NK-92 (cell line): ENCODE data around the gene DCAF11.

Source experiments
- DNase-seq: peaks from one replicate; lab custom pipeline; 2025; ENCODE audit not compliant: unreplicated experiment; lab: John Stamatoyannopoulos, UW

Gene DCAF11

GRCh38 chr14:24137529-24138395, 23.2 kb downstream of the DCAF11 start:
- DNase-seq: no peak

GRCh38 chr14:24138396-24139271, 24.1 kb downstream of the DCAF11 start:
- no peak for DNase-seq

GRCh38 chr14:24139272-24139934, 24.8 kb downstream of the DCAF11 start:
- no peak for DNase-seq

- DNase-seq: peak; percentile 98
Measured at GRCh38 chr14:24141097-24141880, 26.7 kb downstream of the DCAF11 start, which contains the start of gene EMC9. Gene EMC9 (minus strand): TSS chr14:24141591. CDS start chr14:24141304, 287 bp downstream.

- no peak for DNase-seq
Measured at GRCh38 chr14:24143511-24143910, 28.9 kb downstream of the DCAF11 start.

GRCh38 chr14:24144451-24144850, 29.9 kb downstream of the DCAF11 start:
- no peak for DNase-seq

- DNase-seq: no peak
Measured at GRCh38 chr14:24145219-24145618, 30.6 kb downstream of the DCAF11 start.

GRCh38 chr14:24145690-24146452, 31.3 kb downstream of the DCAF11 start:
- DNase-seq: no peak

GRCh38 chr14:24146453-24146977, 31.9 kb downstream of the DCAF11 start, which contains the start of gene PSME2:
Gene PSME2 (minus strand): TSS chr14:24146610. CDS start chr14:24146581, 29 bp downstream.
- DNase-seq: peak; percentile 43

- DNase-seq: peak; percentile 92
Measured at GRCh38 chr14:24146978-24147760, 32.6 kb downstream of the DCAF11 start, which contains the start of gene RNF31. Gene RNF31 (plus strand): TSS chr14:24147498. CDS start chr14:24147699, 201 bp downstream.

- DNase-seq: no peak
Measured at GRCh38 chr14:24147761-24148428, 33.3 kb downstream of the DCAF11 start.

- no peak for DNase-seq
Measured at GRCh38 chr14:24149302-24149969, 34.9 kb downstream of the DCAF11 start.

GRCh38 chr14:24150061-24150460, 35.5 kb downstream of the DCAF11 start:
- DNase-seq: no peak

- no peak for DNase-seq
Measured at GRCh38 chr14:24150567-24150966, 36.0 kb downstream of the DCAF11 start.

GRCh38 chr14:24150993-24151392, 36.4 kb downstream of the DCAF11 start:
- DNase-seq: no peak

GRCh38 chr14:24151404-24152080, 37.0 kb downstream of the DCAF11 start:
- DNase-seq: no peak

GRCh38 chr14:24155100-24155499, 40.5 kb downstream of the DCAF11 start:
- DNase-seq: no peak
